A673 (cell line): Measurements from ENCODE around the gene TGM4. TPM values are rescaled to one million over a fixed set of nuclear protein-coding genes. Genes with fewer than 3 reads are reported as not detected.

Experiments used
- BruUV-seq: library from RNA; stranded (reverse); fragments of 400-500 nt; replicated peaks from 2 replicates; lab custom pipeline; 2021; lab: Mats Ljungman, UMichigan
- CTCF ChIA-PET: fragments of 300-600 bp; sonication (Branson Sonifier 250); formaldehyde crosslinking; loops from one replicate; lab custom pipeline; 2022; ENCODE audit warnings: antibody characterized with exemption; lab: Charles Lee
- POLR2A ChIA-PET: fragments of 300-600 bp; sonication (Branson Sonifier 250); formaldehyde crosslinking; loops from one replicate; lab custom pipeline; 2022; ENCODE audit warnings: antibody characterized with exemption; ENCODE audit not compliant: low non-redundant PET; lab: Charles Lee
- DNase-seq: peaks from one replicate; pipeline ENCODE4 v3.0.0-alpha.2; 2015; ENCODE audit warnings: low spot score
- H3K27ac ChIP-seq: fragments of 200-600 bp; sonication (generic); 2 replicates; pipeline ENCODE4 v1.5.1; 2016; ENCODE audit warnings: mixed run types, low read depth, mild to moderate bottlenecking, mixed read lengths, antibody characterized with exemption, low read length; ENCODE audit not compliant: poor library complexity, severe bottlenecking
- H3K27me3 ChIP-seq: fragments of 200-600 bp; sonication (generic); replicated peaks from 2 replicates; pipeline ENCODE4 v1.6.1; 2017; ENCODE audit warnings: mixed run types, low read depth, mild to moderate bottlenecking, mixed read lengths, antibody characterized with exemption, low read length; ENCODE audit not compliant: insufficient read depth, poor library complexity
- H3K36me3 ChIP-seq: fragments of 200-600 bp; sonication (generic); 2 replicates; pipeline ENCODE4 v1.6.1; 2016; ENCODE audit warnings: mixed run types, mild to moderate bottlenecking, mixed read lengths, antibody characterized with exemption, low read length; ENCODE audit not compliant: insufficient read depth, poor library complexity, severe bottlenecking
- H3K4me1 ChIP-seq: fragments of 200-600 bp; sonication (generic); 2 replicates; pipeline ENCODE4 v1.6.1; 2017; ENCODE audit warnings: mixed run types, mild to moderate bottlenecking, mixed read lengths, antibody characterized with exemption, low read length; ENCODE audit not compliant: insufficient read depth, poor library complexity, severe bottlenecking
- H3K4me3 ChIP-seq: fragments of 200-600 bp; sonication (generic); 2 replicates; pipeline ENCODE4 v1.5.1; 2016; ENCODE audit warnings: low read depth, mixed run types, mild to moderate bottlenecking, mixed read lengths, low read length; ENCODE audit not compliant: poor library complexity, severe bottlenecking
- H3K9me3 ChIP-seq: fragments of 200-600 bp; sonication (generic); 2 replicates; pipeline ENCODE4 v1.6.1; 2016; ENCODE audit warnings: mixed run types, low read depth, mild to moderate bottlenecking, mixed read lengths, antibody characterized with exemption, low read length; ENCODE audit not compliant: poor library complexity, severe bottlenecking
- EZH2 ChIP-seq: fragments of 200-600 bp; sonication (generic); IDR thresholded peaks from 2 replicates; pipeline ENCODE4 v1.6.1; 2017; ENCODE audit warnings: borderline replicate concordance, low read depth, mild to moderate bottlenecking, mixed read lengths, antibody characterized with exemption, low read length; ENCODE audit not compliant: poor library complexity, severe bottlenecking
- intact Hi-C: fragments of 100-400 bp; cut with micrococcal nuclease; formaldehyde crosslinking; loops from one replicate; pipeline ENCODE4 v1.10.0; 2022; ENCODE audit not compliant: unreplicated experiment
- total RNA-seq: library from RNA; stranded (reverse); gene quantifications from 2 replicates; pipeline ENCODE4 v1.2.3, GENCODE V29; 2021
- TF ChIP-seq, protein P1 (sequence below): fragments of 300-800, 200-600 bp; sonication (generic); conservative IDR thresholded peaks from 2 replicates; pipeline ENCODE4 v1.5.1; 2017; ENCODE audit warnings: low read depth, mild to moderate bottlenecking, antibody characterized with exemption, low read length, moderate library complexity, mixed read lengths

TGM4 gene
- total RNA-seq, 1 experiment from 2014 or later, result 0.09 TPM

DNA sequence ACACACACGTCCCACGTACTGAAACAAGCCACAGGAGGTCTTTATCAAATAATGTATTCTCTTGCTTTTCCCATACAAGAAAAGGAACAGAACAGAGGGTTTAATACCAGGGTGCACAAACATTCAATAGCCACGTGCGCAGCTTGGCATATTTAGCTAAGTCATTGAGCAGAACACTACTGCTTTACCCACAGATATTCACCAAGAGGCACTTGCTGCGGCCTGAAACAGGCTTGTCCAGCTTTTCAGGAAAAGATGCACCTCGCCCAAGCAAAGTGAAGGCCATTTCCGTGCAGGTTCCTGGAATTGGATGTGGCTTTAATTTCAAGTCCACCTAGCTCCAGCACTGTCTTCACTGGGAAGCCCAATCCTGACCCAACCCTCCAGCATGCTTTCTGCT is 84.0 kb downstream of the TGM4 start:
- no peak for DNase-seq
- ChIA-PET POLR2A (no interaction called here), CTCF (no interaction called here)
- Histone ChIP-seq H3K27me3 (no peaks in the 10 kb centered on the region), H3K27ac (peak overlapping the region; percentile 97), H3K4me3 (no peak overlapping the region), H3K4me1 (peaks cover 74% of the 10 kb centered on the region), H3K36me3 (peaks cover 18% of the 10 kb centered on the region), H3K9me3 (no peaks in the 10 kb centered on the region)
- no TSS peak for BruUV-seq
- TF ChIP-seq EZH2, result no peak
- TF ChIP-seq, protein P1, sequence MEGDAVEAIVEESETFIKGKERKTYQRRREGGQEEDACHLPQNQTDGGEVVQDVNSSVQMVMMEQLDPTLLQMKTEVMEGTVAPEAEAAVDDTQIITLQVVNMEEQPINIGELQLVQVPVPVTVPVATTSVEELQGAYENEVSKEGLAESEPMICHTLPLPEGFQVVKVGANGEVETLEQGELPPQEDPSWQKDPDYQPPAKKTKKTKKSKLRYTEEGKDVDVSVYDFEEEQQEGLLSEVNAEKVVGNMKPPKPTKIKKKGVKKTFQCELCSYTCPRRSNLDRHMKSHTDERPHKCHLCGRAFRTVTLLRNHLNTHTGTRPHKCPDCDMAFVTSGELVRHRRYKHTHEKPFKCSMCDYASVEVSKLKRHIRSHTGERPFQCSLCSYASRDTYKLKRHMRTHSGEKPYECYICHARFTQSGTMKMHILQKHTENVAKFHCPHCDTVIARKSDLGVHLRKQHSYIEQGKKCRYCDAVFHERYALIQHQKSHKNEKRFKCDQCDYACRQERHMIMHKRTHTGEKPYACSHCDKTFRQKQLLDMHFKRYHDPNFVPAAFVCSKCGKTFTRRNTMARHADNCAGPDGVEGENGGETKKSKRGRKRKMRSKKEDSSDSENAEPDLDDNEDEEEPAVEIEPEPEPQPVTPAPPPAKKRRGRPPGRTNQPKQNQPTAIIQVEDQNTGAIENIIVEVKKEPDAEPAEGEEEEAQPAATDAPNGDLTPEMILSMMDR, result no peak
- intact Hi-C loops, result no loop called here

DNA sequence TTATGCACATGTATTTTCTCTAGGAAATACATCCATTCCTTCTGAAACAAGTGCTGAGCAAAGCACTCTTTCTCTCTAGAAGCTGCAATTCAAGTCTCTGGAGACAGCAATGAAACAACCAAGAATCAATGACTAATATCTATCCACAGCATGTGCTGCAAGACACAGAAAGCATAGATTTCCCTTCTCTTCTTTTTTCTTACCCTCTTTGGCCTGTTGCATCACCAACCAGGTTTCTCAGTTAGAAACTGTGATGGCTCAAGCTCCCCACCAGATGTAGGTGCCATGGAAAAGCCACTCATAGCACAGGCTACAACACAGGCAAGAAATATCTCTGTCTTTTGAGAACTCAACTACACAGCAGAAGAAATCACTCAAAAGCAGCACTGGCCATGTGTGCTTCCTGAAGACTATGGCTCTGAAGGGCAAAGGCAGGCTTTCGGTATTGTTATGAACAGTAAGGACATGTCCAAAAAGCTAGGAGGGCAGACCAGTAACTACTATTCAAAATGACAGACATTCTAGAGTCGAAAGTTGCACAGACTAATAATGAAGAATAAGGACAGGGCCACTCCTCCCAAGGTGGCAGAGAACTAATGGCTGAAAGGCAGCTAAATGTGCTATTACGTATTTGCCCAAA is 86.1 kb downstream of the TGM4 start:
- peaks cover 13% of the 10 kb centered on the region for H3K36me3 ChIP-seq
- H3K9me3 ChIP-seq, result no peaks in the 10 kb centered on the region
- peak overlapping the region; percentile 97 for H3K27ac ChIP-seq
- intact Hi-C loops, result no loop called here
- TF ChIP-seq EZH2, result no peak
- TF ChIP-seq, protein P1, result no peak
- CTCF ChIA-PET, result no interaction called here
- POLR2A ChIA-PET, result no interaction called here
- no peaks in the 10 kb centered on the region for H3K27me3 ChIP-seq
- H3K4me1 ChIP-seq, result peaks cover 94% of the 10 kb centered on the region
- no peak overlapping the region for H3K4me3 ChIP-seq
- BruUV-seq, result no TSS peak
- DNase-seq, result no peak

DNA sequence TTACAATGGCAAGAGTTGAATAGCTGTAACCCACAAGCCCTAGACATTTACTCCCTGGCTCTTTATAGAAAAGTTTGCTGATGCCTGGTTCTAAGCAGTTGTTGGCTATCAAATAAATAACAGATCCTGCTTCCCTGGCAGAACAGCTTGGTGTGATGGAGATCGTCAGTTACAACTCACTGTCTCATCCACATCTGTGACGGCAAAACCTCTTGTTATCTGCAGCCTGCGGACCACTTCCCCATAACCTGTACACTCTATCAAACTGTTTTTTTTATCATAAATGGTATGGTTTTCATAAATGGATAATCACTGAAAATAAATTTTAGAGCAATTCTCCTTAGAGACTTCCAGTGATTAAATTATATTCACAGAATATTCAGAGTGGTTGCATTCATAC is 87.5 kb downstream of the TGM4 start:
- peak; percentile 71 for DNase-seq
- TF ChIP-seq EZH2, result no peak
- TF ChIP-seq, protein P1, result no peak
- Histone ChIP-seq H3K36me3 (peaks cover 13% of the 10 kb centered on the region), H3K4me3 (no peak overlapping the region), H3K4me1 (peaks cover 94% of the 10 kb centered on the region), H3K27ac (peak overlapping the region; percentile 97), H3K27me3 (no peaks in the 10 kb centered on the region), H3K9me3 (no peaks in the 10 kb centered on the region)
- ChIA-PET CTCF (interaction anchor here (1.3 kb wide), 1 partner anchor 47 kb away, joined by 5 read pairs; no protein-coding TSS in a partner anchor), POLR2A (interaction anchor here (1.2 kb wide), 1 partner anchor 11 kb away, joined by 4 read pairs; no protein-coding TSS in a partner anchor)
- intact Hi-C loops, result no loop called here
- no TSS peak for BruUV-seq
